B cell (primary cell): ENCODE measurements around the gene IL1RAPL1. TPM values are rescaled to one million over a fixed set of nuclear protein-coding genes. Genes with fewer than 3 reads are reported as not detected.

Experiments
- ATAC-seq: fragments of 200-7000 bp; cut with Tn5 transposase; one replicate; pipeline ENCODE4 v1.10.0; 2021; ENCODE audit warnings: low read depth, mild to moderate bottlenecking, moderate number of reproducible peaks, moderate library complexity
- CTCF ChIA-PET: fragments of 350-600 bp; sonication (Branson Sonifier 250); formaldehyde crosslinking; loops from one replicate; lab custom pipeline; 2021; ENCODE audit warnings: antibody characterized with exemption, inconsistent platforms; lab: Charles Lee
- POLR2A ChIA-PET: fragments of 350-600 bp; sonication (Branson Sonifier 250); formaldehyde crosslinking; loops from one replicate; lab custom pipeline; 2021; ENCODE audit warnings: antibody characterized with exemption; lab: Charles Lee
- DNase-seq: peaks from one replicate; pipeline ENCODE4 v3.0.0; 2013
- H2AFZ ChIP-seq: 2 replicates; pipeline ENCODE4 v1.6.1; 2012; ENCODE audit warnings: mild to moderate bottlenecking, low read depth, low read length; ENCODE audit not compliant: insufficient read depth, poor library complexity, severe bottlenecking
- H3K27ac ChIP-seq, 2 donors: 1 replicate in 1 of 2; 2 replicates in 1 of 2; pipeline ENCODE4 v1.5.1; 2012 to 2013; ENCODE audit warnings: low read length in 2 of 2, mild to moderate bottlenecking in 2 of 2, moderate library complexity in 1 of 2
- H3K27me3 ChIP-seq, 4 experiments: fragments of 200-600 bp in 1 of 4; sonication (generic) in 1 of 4; replicated peaks in 1 of 4; 1 replicate in 2 of 4; 2 replicates in 2 of 4; pipeline versions ENCODE4 v1.6.1 to v1.7.0; 2013 to 2016; ENCODE audit warnings: low read length in 3 of 4, mild to moderate bottlenecking in 2 of 4, mixed read lengths in 1 of 4, moderate library complexity in 1 of 4; ENCODE audit not compliant: insufficient read depth in 4 of 4, control insufficient read depth in 3 of 4; ENCODE audit errors: control extremely low read depth in 1 of 4
- H3K36me3 ChIP-seq, 2 experiments: replicated peaks in 1 of 2; 1 replicate in 1 of 2; 2 replicates in 1 of 2; pipeline versions ENCODE4 v1.6.1 to v1.7.1; 2013; ENCODE audit warnings: low read length in 1 of 2; ENCODE audit not compliant: insufficient read depth in 2 of 2, control insufficient read depth in 1 of 2; ENCODE audit errors: control extremely low read depth in 1 of 2, extremely low read depth in 1 of 2
- H3K4me1 ChIP-seq, 2 donors: fragments of 200-600 bp in 1 of 2; sonication (generic) in 1 of 2; 1 replicate in 1 of 2; 2 replicates in 1 of 2; pipeline versions ENCODE4 v1.5.1 to v1.6.1; 2013 to 2017; ENCODE audit warnings: low read length in 2 of 2; ENCODE audit not compliant: control insufficient read depth in 2 of 2, insufficient read depth in 2 of 2
- H3K4me2 ChIP-seq: replicated peaks from 2 replicates; pipeline ENCODE3; 2012; ENCODE audit warnings: mild to moderate bottlenecking, low read depth, low read length; ENCODE audit not compliant: poor library complexity, severe bottlenecking
- H3K4me3 ChIP-seq, 5 experiments: fragments of 200-600 bp in 1 of 5; sonication (generic) in 1 of 5; 1 replicate in 3 of 5; 2 replicates in 2 of 5; pipeline versions ENCODE4 v1.5.1 to v1.7.0; 2011 to 2016; ENCODE audit warnings: low read length in 4 of 5, mild to moderate bottlenecking in 4 of 5, low read depth in 2 of 5, control low read depth in 1 of 5, moderate library complexity in 1 of 5; ENCODE audit not compliant: insufficient read depth in 1 of 5; ENCODE audit errors: control extremely low read depth in 1 of 5, extremely low read depth in 1 of 5
- H3K79me2 ChIP-seq: fragments of 200-600 bp; sonication (generic); one replicate; pipeline ENCODE4 v1.6.0; 2016; ENCODE audit warnings: low read length; ENCODE audit not compliant: control insufficient read depth, insufficient read depth
- H3K9ac ChIP-seq: fragments of 200-600 bp; sonication (generic); 2 replicates; pipeline ENCODE4 v1.6.1; 2017; ENCODE audit warnings: mild to moderate bottlenecking, low read length, moderate library complexity
- H3K9me3 ChIP-seq, 3 donors: one replicate each; pipeline versions ENCODE4 v1.6.1 to v1.7.1; 2013; ENCODE audit warnings: low read length in 2 of 3; ENCODE audit not compliant: control insufficient read depth in 2 of 3, insufficient read depth in 1 of 3; ENCODE audit errors: control extremely low read depth in 1 of 3
- H4K20me1 ChIP-seq: 2 replicates; pipeline ENCODE4 v1.6.0; 2012; ENCODE audit warnings: mild to moderate bottlenecking, low read length; ENCODE audit not compliant: insufficient read depth, control insufficient read depth, poor library complexity, severe bottlenecking
- H3K27ac Mint-ChIP-seq: one replicate; pipeline ENCODE4 v1.8.0; 2021; ENCODE audit warnings: mixed read lengths
- H3K27me3 Mint-ChIP-seq: one replicate; pipeline ENCODE4 v1.8.0; 2021; ENCODE audit warnings: mixed read lengths
- H3K4me1 Mint-ChIP-seq: one replicate; pipeline ENCODE4 v1.8.0; 2021; ENCODE audit warnings: mixed read lengths
- H3K4me3 Mint-ChIP-seq: one replicate; pipeline ENCODE4 v1.8.0; 2021; ENCODE audit warnings: mixed read lengths
- H3K9me3 Mint-ChIP-seq: one replicate; pipeline ENCODE4 v1.8.0; 2022; ENCODE audit warnings: mixed read lengths; ENCODE audit not compliant: insufficient read depth
- EZH2 ChIP-seq: IDR thresholded peaks from 2 replicates; pipeline ENCODE4 v1.6.1; 2012; ENCODE audit warnings: borderline replicate concordance, low read depth, mild to moderate bottlenecking, moderate library complexity, low read length; ENCODE audit not compliant: insufficient read depth, poor library complexity, severe bottlenecking
- WGBS: methylation state at CpG from one replicate; pipeline ENCODE4 v1.1.5; 2013; ENCODE audit warnings: missing lambda C conversion rate; ENCODE audit not compliant: insufficient coverage; 5-methylcytosine and 5-hydroxymethylcytosine counted together
- intact Hi-C: fragments of 100-400 bp; cut with micrococcal nuclease; formaldehyde crosslinking; loops from one replicate; pipeline ENCODE4 v1.10.0; 2022
- polyA plus RNA-seq: library from polyadenylated mRNA; depleted of rRNA; stranded (reverse); fragments of >200 nt; gene quantifications from 2 replicates; pipeline ENCODE4 v1.2.3, GENCODE V29; 2012
- total RNA-seq, 2 donors: library from RNA; stranded (reverse); fragments of 120-200 nt in 1 of 2; gene quantifications; 1 replicate in 1 of 2; 2 replicates in 1 of 2; pipeline versions ENCODE4 v1.2.3 to v1.2.4, GENCODE V29; 2013 to 2022
- TF ChIP-seq, protein P1 (sequence below): fragments of 200-600 bp; IDR thresholded peaks from one replicate; pipeline ENCODE4 v1.8.0; 2022; ENCODE audit warnings: antibody characterized with exemption, mild to moderate bottlenecking

IL1RAPL1 gene
- total and polyA plus RNA-seq, 2 donors (not counting 1 experiment from before 2014, with no cell fraction given): not detected

DNA sequence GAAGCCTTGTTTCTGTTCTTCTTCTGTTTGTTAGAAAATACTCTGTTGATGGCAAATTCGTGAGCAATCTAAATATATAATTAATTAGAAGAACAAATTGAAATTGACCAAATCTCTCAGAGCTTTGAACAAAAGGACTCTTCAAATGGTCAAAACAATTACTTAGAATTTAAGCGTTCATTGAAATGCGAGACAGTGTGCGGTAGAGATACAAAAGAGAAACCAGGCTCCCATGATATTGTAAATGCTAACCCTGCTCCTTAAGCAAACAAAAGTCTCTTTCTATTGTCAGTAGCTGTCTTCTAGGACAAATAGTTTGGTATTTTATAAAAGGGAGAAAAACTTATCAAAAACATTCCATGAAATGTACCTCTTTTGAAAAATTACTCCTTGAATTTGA lies 1174.8 kb downstream of the IL1RAPL1 start:
- no peaks in the 10 kb centered on the region for H3K27me3 ChIP-seq
- H3K4me3 Mint-ChIP-seq: no peak overlapping the region
- no peaks in the 10 kb centered on the region for H3K27me3 Mint-ChIP-seq
- H4K20me1 ChIP-seq: no peaks in the 10 kb centered on the region
- 84% methylated on average over 3 of the region's 4 CpGs for WGBS
- no peak overlapping the region for H2AFZ ChIP-seq
- no peaks in the 10 kb centered on the region for H3K4me1 ChIP-seq
- ChIA-PET POLR2A (no interaction called here), CTCF (no interaction called here)
- H3K4me2 ChIP-seq: no peak overlapping the region
- no peaks in the 10 kb centered on the region for H3K9me3 ChIP-seq
- H3K27ac ChIP-seq: no peak overlapping the region
- TF ChIP-seq, protein P1, sequence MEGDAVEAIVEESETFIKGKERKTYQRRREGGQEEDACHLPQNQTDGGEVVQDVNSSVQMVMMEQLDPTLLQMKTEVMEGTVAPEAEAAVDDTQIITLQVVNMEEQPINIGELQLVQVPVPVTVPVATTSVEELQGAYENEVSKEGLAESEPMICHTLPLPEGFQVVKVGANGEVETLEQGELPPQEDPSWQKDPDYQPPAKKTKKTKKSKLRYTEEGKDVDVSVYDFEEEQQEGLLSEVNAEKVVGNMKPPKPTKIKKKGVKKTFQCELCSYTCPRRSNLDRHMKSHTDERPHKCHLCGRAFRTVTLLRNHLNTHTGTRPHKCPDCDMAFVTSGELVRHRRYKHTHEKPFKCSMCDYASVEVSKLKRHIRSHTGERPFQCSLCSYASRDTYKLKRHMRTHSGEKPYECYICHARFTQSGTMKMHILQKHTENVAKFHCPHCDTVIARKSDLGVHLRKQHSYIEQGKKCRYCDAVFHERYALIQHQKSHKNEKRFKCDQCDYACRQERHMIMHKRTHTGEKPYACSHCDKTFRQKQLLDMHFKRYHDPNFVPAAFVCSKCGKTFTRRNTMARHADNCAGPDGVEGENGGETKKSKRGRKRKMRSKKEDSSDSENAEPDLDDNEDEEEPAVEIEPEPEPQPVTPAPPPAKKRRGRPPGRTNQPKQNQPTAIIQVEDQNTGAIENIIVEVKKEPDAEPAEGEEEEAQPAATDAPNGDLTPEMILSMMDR: no peak
- TF ChIP-seq EZH2: no peak
- H3K4me3 ChIP-seq: no peak overlapping the region
- H3K36me3 ChIP-seq: no peaks in the 10 kb centered on the region
- no peak overlapping the region for H3K27ac Mint-ChIP-seq
- H3K4me1 Mint-ChIP-seq: no peaks in the 10 kb centered on the region
- H3K79me2 ChIP-seq: no peaks in the 10 kb centered on the region
- ATAC-seq: no peak
- DNase-seq: no peak
- intact Hi-C loops: no loop called here
- no peaks in the 10 kb centered on the region for H3K9me3 Mint-ChIP-seq
- H3K9ac ChIP-seq: no peak overlapping the region

DNA sequence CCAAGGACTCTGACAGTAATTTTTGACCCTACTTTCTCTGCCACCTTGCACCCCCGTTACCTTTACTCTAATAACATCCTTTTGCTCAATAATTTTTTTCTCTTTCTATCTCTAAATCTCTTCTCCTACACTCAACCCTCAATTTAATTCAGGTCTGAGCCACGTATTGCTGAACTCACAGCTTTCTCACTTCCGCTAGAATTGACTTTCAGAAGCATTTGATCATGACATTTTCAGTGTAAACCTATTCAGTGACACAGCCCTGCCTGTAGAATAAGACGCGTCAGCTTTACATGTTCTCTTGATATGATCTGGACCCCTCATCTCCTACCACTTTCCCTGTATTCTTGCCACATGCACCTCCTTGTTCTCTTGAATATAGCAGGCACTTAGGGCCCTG lies 1188.6 kb downstream of the IL1RAPL1 start:
- H3K4me1 Mint-ChIP-seq: no peaks in the 10 kb centered on the region
- 89% methylated on average over 3 of the region's 5 CpGs for WGBS

More for the DNA sequence above, 1188.6 kb downstream of the IL1RAPL1 start:
- H3K79me2 ChIP-seq: no peaks in the 10 kb centered on the region
- TF ChIP-seq, protein P1: no peak
- TF ChIP-seq EZH2: no peak
- H3K27me3 ChIP-seq: no peaks in the 10 kb centered on the region
- ChIA-PET CTCF (no interaction called here), POLR2A (no interaction called here)
- H3K36me3 ChIP-seq: no peaks in the 10 kb centered on the region
- H3K4me2 ChIP-seq: no peak overlapping the region
- H3K27ac ChIP-seq: no peak overlapping the region
- H3K9me3 Mint-ChIP-seq: no peaks in the 10 kb centered on the region
- no peak overlapping the region for H3K27ac Mint-ChIP-seq
- H3K4me3 Mint-ChIP-seq: no peak overlapping the region
- H3K9me3 ChIP-seq: no peaks in the 10 kb centered on the region
- H3K27me3 Mint-ChIP-seq: no peaks in the 10 kb centered on the region
- H3K4me1 ChIP-seq: no peaks in the 10 kb centered on the region
- no peak overlapping the region for H2AFZ ChIP-seq
- H4K20me1 ChIP-seq: no peaks in the 10 kb centered on the region
- H3K9ac ChIP-seq: no peak overlapping the region
- ATAC-seq (no peak), DNase-seq (no peak)
- H3K4me3 ChIP-seq: no peak overlapping the region
- intact Hi-C loops: no loop called here
